HG03378 (cell line): Measurements from ENCODE around the gene CHD2.

Source experiments
- ATAC-seq: cut with Tn5 transposase; IDR thresholded peaks from one replicate; pipeline ENCODE4 v1.9.1; 2021; ENCODE audit warnings: mild to moderate bottlenecking, moderate library complexity; ENCODE audit not compliant: unreplicated experiment

CHD2 gene

GRCh38 chr15:92954578-92954977, 54.5 kb downstream of the CHD2 start:
- ATAC-seq, result no peak

- ATAC-seq, result no peak
These were observed 55.6 kb downstream of the CHD2 start for GRCh38 chr15:92955706-92956105.

GRCh38 chr15:92958105-92958504, 58.0 kb downstream of the CHD2 start:
- no peak for ATAC-seq

- no peak for ATAC-seq
These were observed 59.1 kb downstream of the CHD2 start for GRCh38 chr15:92959219-92959618.

GRCh38 chr15:92960996-92961681, 61.0 kb downstream of the CHD2 start:
- no peak for ATAC-seq

- ATAC-seq, result no peak
These were observed 62.8 kb downstream of the CHD2 start for GRCh38 chr15:92962914-92963313.

- no peak for ATAC-seq
These were observed 63.7 kb downstream of the CHD2 start for GRCh38 chr15:92963794-92964193.

GRCh38 chr15:92968926-92969651, 69.0 kb downstream of the CHD2 start:
- no peak for ATAC-seq

- no peak for ATAC-seq
These were observed 70.5 kb downstream of the CHD2 start for GRCh38 chr15:92970656-92971055.

- no peak for ATAC-seq
These were observed 71.0 kb downstream of the CHD2 start for GRCh38 chr15:92971081-92971480.

- ATAC-seq, result no peak
These were observed 71.6 kb downstream of the CHD2 start for GRCh38 chr15:92971713-92972112.

- ATAC-seq, result no peak
These were observed 74.2 kb downstream of the CHD2 start for GRCh38 chr15:92974183-92974915.

GRCh38 chr15:92979011-92979701, 79.0 kb downstream of the CHD2 start:
- peak; percentile 51 for ATAC-seq

GRCh38 chr15:92981333-92981732, 81.2 kb downstream of the CHD2 start:
- no peak for ATAC-seq

- no peak for ATAC-seq
These were observed 84.0 kb downstream of the CHD2 start for GRCh38 chr15:92984161-92984560.

GRCh38 chr15:92989470-92989869, 89.3 kb downstream of the CHD2 start:
- ATAC-seq, result peak; percentile 85

GRCh38 chr15:92990031-92990430, 89.9 kb downstream of the CHD2 start:
- ATAC-seq, result no peak

GRCh38 chr15:92992720-92993119, 92.6 kb downstream of the CHD2 start:
- no peak for ATAC-seq

- ATAC-seq, result no peak
These were observed 97.7 kb downstream of the CHD2 start for GRCh38 chr15:92997821-92998220.

GRCh38 chr15:93001156-93001555, 101.0 kb downstream of the CHD2 start:
- no peak for ATAC-seq

GRCh38 chr15:93001881-93002280, 101.8 kb downstream of the CHD2 start:
- ATAC-seq, result no peak
